Stimulated activated CD4-positive, alpha-beta T cell treated with anti-CD3 and anti-CD28 coated beads, TNF-alpha, amount 100 ng/mL, for 1 hour (primary cell): ENCODE measurements around the gene STK32C.

Source experiments
- DNase-seq, 3 donors: peaks; one replicate each; pipeline ENCODE4 v3.0.0-alpha.2; 2020; ENCODE audit warnings: low read depth in 3 of 3, low spot score in 1 of 3

The STK32C gene

DNA sequence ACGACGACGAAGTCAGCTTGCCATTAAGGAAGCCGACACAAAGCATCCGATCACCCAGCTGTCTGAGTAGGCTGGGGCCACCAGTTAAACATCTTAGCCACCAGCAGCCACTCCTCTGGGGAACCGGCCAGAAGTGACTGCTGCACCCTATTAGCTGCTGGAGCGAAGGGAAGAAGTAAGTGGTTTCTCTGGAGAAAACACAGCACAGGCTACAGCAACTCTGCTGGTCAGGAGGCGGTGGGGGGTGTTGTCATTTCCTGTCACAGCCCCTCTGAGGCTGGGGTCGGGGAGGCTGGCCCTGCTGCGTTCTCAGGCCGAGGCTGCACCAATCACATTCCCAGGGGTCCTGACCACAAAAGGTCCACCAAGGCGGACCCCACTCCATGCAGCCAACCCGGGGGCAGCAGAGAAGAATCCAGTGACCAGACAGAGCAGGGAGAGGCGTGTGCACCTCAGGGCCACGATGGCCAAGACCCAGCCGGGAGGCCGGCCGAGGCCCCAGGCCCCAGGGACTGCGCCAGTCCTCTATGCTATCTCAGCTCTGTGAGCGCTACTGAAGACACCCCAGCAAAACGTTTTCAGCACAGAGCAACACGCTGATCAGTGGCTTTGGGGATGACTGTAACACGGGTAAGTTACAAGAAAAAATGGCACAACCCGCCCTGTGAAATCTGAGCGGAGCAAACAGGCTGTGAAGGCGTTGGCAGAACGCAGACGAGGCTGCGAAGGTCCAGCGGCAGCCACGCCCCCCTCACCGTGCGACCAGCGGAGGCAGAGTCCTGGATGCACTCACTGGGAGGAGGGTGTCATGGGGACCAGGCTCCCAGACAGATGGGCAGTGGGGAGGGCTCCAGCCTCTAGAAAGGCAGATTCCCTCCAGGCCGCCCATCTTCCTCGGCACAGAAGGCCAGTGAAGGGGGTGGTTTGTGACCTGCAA is 24.8 kb downstream of the STK32C start:
- no peak for DNase-seq

DNA sequence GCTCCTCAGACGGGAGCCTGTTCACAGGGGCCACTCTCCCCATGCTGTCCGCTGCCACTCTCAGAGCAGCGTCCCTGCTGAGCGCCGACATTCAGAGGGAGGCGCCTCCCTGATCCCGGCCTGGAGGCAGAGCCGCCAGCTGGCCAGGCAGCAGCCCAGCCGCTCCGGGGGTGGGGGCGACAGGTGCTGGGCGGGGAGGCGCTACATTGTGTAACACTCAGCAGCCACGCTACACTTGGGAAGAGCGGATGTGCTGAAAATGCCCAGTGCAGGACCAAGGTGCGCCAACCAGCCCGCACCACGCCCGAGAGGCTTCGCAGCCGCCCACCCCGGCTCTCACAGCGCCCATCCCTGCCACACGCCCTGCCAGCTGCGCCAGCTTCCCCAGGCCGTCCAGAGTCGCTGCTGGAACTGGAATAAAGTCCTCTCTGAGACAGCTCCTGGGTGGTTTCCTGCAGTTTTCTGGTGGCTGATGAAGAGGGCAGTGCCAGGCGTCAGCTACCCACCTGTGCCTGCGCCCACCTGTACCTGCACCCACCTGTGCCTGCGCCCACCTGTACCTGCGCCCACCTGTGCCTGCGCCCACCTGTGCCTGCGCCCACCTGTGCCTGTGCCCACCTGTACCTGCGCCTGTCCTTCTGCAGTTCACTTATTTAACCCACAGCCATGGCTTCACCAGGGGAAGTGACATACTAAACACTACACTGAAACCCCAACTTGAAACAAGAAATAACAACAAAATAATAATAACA is 25.7 kb downstream of the STK32C start:
- DNase-seq: no peak

DNA sequence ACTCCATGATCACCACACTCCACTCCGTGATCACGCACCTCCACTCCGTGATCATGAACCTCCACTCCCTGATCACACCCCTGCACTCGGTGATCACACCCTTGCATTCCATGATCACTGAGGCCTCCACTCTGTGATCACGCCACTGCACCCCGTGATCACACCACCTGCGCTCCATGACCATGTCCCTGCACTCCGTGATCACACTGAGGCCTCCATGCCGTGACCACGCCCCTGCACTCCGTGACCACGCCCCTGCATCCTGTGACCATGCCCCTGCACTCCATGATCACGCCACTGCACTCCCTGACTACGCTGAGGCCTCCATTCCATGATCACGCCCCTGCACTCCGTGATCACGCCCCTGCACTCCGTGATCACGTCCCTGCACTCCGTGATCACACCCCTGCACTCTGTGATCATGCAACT is 27.1 kb downstream of the STK32C start:
- no peak for DNase-seq

DNA sequence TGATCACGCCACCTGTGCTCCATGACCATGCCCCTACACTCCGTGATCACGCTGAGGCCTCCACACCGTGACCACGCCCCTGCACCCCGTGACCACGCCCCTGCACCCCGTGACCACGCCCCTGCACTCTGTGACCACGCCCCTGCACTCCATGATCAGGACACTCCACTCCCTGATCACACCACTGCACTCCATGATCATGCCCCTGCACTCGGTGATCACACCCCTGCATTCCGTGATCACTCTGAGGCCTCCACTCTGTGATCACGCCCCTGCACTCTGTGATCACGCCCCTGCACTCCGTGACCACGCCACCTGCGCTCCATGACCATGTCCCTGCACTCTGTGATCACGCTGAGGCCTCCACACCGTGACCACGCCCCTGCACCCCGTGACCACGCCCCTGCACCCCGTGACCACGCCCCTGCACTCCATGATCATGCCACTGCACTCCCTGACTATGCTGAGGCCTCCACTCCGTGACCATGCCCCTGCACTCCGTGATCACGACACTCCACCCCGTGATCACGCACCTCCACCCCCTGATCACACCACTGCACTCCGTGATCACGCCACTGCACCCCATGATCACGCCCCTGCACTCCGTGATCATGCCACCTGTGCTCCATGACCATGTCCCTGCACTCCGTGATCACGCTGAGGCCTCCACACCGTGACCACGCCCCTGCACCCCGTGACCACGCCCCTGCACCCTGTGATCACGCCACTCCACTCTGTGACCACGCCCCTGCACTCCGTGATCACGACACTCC is 27.7 kb downstream of the STK32C start:
- DNase-seq: no peak

DNA sequence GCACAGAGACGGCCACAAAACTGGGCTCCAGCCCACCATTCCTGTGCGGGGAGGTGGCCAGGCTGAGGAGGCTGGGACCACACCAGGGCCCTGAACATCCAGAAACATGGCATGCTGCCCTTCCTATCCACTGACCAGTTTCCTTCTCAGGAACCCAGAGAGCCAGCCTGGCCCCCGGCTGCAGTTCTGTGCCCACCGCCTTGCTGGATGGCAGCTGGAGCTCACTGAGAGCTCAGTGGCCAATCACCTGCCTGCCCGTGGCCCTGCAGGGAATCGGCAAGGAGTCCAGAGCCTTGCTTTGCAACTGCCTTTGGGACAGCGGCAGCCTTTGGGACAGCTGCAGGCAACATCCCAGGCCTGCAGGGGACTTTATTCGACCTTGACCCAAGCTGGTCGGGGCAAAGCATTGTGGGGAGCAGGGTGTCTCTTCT is 30.4 kb downstream of the STK32C start:
- no peak for DNase-seq

DNA sequence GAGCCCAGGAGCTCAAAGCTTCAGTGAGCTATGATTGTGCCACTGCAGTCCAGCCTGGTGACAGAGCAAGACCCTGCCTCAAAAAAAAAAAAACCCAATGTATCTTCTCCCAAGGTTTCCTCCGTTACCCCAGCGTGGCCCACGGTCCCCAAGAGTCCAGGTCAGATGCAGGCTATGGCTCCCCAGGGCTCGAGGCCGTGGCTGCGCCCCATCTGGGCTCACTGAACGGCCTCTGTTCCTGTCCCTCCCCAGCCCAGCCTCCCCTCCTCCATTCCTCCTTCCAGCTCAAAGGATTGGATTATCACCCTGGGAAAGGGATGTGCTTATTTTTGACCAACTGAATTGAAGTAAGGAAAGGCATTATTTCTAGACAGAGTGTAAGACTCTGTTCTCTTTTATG is 31.0 kb downstream of the STK32C start:
- no peak for DNase-seq

DNA sequence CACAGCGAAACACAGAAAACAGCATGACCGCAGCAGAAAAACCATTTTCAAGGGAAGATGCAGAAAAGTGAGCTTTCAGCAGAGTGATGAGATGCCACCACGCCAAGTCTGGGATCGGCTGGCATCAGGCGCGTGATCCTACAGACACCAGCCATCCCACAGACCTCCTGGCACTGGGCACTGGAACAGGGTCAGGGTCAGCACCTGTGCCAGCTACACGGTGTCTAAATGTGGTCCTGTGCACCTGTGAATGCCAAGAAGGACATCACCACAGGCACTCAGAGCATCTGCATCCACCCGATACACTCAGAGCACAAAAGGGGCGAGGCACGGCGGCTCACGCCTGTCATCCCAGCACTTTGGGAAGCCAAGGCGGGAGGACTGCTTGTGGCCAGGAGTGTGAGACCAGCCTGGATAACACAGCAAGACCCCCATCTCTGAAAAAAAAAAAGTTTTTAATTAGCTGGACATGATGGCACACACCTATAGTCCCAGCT is 31.5 kb downstream of the STK32C start:
- DNase-seq: no peak

DNA sequence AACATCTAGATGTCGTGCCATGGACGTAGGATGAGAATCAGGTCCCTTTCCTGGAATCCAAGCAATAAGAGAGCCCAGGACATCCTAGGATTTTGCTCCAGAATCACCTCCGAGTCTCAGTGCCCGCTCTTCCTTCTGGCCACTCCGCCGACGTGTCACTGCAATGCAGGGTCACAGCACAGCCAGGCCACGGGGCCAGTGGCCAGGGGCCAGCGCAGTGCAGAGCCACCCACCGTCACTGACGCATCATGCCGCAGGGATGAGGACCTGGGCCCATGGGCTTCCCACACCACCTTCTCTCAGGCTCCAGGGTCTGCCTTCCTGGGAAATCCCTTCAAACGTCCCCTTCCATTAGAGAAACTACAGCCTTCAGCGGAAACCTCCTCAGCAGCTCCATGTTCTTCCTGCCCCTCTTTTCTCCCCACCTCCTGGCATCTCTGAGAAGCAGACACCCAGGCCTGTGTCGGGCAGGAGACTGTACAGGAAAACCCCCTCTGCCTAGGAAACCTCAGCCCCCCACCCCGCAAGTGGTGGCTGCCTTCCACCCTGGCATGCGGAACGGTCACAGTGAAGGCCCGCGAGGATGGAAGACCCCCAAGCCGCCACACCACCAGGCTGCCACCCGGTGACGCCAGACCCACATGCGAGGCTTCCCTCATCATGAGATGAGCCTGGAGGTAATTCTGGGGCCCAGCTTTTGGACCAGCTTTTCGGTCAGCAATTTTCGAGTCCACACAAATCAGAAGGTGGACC is 32.1 kb downstream of the STK32C start:
- no peak for DNase-seq

DNA sequence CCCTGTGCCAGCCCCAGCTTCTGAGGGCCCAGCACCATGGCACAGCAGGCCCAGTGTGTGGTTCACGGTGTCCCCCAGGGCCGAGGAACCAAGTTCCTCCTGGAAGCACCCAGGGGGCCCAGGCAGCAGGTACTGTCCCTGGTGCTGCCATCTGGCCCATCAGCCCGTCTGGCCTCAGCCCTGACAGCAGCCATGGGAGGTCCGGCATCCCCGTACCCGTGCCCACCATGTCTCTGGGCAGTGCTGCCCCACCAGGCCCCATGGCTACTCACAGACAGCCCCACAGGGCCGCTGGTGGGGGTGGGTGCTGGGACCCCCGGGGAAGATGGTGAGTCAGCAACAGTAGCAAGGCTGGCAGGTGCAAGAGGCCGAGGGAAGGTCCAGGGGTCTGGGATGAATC is 32.8 kb downstream of the STK32C start:
- DNase-seq: no peak

DNA sequence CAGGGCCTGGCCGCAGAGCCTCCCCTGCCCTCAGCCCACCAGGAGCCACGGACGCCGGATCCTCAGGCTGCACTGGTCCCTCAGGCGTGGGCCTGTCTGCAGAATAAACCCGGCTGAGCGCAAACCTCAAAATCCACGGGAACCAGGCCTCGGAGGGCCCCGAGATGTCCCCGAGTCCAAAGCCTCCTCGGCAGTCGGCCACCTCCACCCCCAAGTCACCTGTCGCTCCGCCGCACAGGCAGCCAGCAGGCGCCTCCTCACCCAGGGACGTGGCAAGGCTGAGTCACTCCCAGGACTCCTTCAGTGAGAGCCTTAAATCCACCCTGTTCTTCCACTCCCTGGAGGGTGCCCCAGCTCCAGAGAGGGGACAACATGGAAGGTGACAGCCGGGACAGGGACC is 33.2 kb downstream of the STK32C start:
- DNase-seq: no peak

DNA sequence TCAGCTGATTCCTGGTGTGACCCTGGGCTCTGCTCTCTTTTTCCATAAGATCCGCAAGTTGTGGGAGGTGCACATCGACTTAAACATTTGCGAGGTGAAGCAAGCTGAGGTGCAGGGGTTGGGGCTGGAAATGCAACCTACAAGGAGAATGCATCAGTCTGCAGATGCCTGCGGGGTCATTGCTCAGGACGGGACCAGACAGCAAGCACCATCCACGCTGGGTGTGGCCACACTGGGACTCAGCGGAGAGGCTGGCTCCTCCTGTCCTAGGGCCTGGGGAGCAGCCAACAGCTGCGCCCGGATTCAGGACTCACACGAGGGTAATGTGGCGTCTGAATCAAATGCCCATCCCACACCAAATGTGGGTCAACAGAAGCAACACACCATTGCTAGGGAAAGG is 33.8 kb downstream of the STK32C start:
- DNase-seq: no peak

DNA sequence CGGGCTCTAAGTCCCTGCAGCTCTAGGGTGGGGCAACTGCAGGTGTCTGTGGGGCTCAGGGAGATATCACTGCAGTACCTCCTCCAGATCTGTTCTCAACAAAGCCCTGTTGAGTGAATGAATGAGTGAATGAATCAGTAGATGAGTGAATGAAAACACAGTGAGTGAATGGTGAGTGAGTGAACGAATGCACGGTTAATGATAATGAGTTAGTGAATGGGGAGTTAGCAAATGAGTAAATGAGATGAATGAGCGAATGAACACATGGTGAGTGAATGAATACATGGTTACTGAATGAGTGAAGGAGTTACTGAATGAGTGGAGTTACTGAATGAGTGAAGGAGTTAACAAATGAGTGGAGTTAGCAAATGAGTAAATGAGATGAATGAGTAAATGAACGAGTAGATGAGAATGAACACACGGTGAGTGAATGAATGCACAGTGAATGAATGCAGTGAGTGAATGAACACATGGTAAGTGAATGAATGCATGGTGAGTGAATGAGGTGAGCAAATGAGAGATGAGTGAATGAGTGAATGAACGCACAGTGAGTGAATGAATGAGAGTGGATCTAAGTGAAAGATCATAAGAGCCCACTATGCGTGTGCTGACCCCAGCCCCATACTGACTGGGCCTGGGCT is 34.3 kb downstream of the STK32C start:
- DNase-seq: no peak

DNA sequence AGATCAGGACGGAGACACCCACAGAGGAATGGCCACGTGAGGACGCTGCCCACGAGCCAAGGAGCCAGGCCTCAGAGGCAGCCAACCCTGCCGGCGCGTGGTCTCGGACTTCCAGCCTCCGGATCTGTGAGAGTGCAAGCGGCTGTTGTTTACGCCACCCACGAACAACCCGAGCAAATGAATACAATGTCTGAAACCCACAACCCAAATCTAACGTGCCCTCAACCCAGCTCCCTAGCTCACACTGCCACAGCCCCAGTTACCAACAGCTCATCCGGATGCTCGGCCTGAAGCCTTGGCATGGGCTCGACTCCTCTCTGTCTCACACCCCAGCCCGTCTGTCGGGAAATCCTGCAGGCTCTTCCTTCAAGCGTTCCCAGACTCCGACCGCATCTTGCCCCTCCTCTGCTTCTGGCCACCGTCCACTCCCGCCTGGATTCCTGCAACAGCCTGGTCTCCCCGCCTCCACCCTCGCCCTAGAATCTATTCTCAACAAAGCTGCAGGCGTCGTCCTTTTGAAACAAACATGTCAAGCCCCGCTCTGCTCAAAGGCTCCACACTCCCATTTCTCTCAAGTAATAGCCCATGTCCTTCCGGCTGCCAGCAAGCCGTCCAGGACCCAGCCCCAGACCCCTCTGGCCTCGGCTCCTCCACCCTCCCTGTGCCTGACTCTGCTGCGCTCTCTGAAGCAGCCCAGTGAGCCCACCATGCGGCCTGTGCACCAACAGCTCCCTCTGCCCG is 35.3 kb downstream of the STK32C start:
- DNase-seq: no peak

DNA sequence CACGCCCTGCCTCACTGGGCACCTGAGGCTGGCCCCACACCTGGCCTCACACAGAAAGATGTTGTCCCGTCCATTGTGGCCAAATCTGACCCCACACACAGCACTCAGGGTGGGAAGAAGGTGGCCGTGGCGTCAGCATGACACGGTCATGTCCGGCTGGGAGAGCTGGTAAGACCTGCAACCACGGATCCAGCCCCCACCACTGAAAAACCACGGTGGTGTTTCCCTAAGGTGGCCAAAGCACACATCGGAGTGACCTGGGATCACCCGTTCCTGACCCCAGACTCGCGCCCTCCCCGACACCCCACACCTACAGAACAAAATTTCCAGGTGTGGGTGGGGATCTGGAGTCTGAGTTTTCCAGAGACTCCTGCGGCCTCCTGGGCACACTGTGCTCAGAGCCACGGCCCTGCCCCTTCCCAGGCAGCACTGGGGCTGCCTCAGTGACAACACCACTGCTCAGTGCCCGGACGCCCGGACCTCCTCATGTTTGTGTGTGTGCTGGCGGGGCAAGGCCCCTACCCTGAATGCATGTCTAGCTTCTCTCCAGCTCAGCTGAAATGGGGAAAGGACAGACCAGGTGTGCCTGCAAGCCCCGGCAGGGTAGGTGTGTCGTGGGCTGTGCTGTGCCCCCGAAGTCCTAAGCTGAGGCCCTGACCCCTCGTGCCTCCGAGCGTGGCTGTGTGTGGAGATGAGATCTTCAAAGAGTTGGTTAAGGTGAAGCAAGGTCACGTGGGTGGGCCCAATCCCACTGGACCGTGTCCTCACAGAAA is 36.1 kb downstream of the STK32C start:
- no peak for DNase-seq

DNA sequence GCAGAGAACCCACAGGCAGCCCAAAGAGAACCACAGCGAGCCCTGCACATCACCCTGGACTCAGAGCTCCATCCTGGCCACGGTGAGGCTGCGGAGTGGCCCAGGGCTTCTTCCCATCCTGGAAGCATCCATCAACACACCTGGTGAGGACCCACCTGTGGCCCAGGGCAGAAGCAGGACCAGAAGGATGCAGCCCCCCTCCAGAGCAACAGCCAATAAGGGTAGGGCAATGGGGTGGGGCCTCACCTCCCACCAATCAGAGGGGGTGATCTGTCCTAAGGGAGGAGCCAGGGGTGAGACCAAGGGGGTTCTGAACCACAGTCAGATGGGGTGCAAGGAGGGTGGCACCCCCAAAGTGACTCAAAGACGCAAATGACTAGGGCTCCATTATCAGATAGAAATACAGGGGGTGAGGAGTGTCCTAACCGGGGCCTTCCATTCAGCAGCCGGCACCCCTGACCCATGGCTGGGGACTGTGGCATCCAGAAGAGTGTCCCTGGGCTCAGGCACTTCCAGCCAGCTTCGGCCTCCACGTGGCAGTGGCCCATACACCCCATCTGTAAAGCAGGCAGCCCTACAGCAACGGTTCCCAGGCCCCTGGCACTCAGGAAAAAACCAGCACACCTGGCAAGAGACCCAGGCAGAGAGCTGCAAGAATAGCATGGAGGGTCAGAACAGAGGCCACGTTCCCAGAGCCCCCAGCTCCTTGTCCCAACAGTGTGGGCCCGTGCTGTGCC is 36.9 kb downstream of the STK32C start:
- no peak for DNase-seq

DNA sequence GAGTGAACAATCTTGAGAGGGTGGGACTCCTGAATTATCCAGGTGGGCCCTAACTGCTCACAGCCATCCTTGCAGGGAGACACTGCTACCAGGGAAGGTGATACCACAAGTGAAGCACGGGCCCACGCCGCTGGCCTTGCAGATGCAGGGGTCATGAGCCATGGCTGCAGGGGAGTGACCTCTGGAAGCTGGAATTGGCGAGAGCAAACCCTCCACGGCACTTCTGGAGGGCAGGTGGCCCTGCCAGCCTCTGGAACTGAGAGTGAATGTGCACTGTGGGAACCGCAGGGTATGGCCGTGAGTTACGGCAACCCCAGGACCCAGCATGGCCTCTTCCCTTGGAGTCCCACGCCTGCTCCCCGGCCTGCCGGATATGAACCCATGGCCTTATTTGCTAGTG is 37.5 kb downstream of the STK32C start:
- DNase-seq: no peak

DNA sequence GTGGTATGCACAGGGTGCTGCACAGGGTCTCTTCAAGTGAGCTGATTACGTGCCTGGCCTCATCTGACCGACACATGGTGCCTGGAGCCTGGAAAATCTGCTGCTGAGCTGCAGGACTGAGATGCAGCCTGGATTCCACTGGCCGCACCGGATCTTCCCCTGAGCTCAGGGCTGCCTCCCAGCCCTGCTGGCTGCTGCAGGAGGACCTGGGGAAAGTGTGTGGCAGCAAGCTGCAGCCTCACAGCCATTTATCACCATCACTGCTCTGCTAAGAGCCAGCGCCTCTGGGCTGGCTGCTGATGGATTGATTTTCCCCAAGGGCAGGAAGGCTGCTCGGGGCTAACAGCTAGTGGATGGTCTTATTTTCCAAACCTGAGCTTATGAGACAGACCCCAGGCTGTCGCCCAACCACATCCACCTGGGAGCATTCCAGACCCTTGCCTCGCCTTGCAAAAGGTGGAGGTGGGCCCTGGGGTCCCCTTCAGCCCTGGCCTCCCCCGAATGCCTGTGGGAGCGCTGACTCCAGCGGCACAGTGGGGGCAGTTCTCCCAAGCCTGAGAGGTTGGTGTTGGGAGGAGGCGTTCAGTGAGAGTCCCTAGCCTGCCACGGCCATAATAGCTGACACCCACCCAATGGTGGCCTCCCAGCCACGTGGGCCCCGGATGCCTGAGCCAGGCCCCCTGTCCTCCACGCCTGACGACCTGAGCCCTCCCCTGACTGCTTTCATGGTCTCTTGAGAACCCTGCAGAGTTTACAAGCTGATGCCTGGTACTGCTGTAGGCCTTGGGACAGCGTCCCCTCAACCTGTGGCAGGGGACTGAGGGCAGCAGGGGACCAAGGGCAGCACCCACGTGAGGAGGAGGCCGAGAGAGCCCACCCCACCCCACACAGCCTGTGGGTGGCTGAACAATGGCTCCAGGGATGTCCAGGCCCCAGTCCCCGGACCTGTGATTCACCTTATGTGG is 38.2 kb downstream of the STK32C start:
- DNase-seq: no peak
